Bronchial epithelial cell (primary cell): Measurements from ENCODE around the gene CWC27. TPM values are rescaled to one million over a fixed set of nuclear protein-coding genes. Genes with fewer than 3 reads are reported as not detected.
A peak's percentile ranks its signal among the peaks of the same experiment; 100 is the strongest.

Source experiments
- DNase-seq: peaks from one replicate; pipeline ENCODE4 v3.0.0-alpha.2; 2010; ENCODE audit warnings: low read depth
- FAIRE-seq: peaks from 2 replicates; lab custom pipeline; 2011; peaks lifted over from hg19 to GRCh38; lab: Jason Lieb, UNC
- H3K27me3 ChIP-seq: 2 replicates; pipeline ENCODE4 v1.5.1; 2011; ENCODE audit warnings: low read length; ENCODE audit not compliant: control insufficient read depth, insufficient read depth
- H3K36me3 ChIP-seq: 2 replicates; pipeline ENCODE4 v1.5.1; 2011; ENCODE audit warnings: low read length; ENCODE audit not compliant: control insufficient read depth, insufficient read depth
- H3K4me3 ChIP-seq: 2 replicates; pipeline ENCODE4 v1.5.1; 2011; ENCODE audit warnings: mild to moderate bottlenecking, low read depth, low read length, control low read depth
- total RNA-seq: library from RNA; depleted of rRNA; stranded (reverse); fragments of >200 nt; gene quantifications from 2 replicates; pipeline ENCODE4 v1.2.1, GENCODE V29; 2014
- TF ChIP-seq, protein P1 (sequence below): IDR thresholded peaks from 2 replicates; pipeline ENCODE4 v1.5.1; 2011; ENCODE audit warnings: mild to moderate bottlenecking, moderate library complexity, low read length, control low read depth, inconsistent platforms; ENCODE audit not compliant: insufficient read depth, severe bottlenecking

The CWC27 gene
- total RNA-seq, 1 donor from 2014 or later = 24.7 TPM

- Histone ChIP-seq H3K36me3 (peaks cover 5% of the 10 kb centered on the region), H3K27me3 (no peaks in the 10 kb centered on the region), H3K4me3 (no peak overlapping the region)
- TF ChIP-seq, protein P1, sequence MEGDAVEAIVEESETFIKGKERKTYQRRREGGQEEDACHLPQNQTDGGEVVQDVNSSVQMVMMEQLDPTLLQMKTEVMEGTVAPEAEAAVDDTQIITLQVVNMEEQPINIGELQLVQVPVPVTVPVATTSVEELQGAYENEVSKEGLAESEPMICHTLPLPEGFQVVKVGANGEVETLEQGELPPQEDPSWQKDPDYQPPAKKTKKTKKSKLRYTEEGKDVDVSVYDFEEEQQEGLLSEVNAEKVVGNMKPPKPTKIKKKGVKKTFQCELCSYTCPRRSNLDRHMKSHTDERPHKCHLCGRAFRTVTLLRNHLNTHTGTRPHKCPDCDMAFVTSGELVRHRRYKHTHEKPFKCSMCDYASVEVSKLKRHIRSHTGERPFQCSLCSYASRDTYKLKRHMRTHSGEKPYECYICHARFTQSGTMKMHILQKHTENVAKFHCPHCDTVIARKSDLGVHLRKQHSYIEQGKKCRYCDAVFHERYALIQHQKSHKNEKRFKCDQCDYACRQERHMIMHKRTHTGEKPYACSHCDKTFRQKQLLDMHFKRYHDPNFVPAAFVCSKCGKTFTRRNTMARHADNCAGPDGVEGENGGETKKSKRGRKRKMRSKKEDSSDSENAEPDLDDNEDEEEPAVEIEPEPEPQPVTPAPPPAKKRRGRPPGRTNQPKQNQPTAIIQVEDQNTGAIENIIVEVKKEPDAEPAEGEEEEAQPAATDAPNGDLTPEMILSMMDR = no peak
- FAIRE-seq (no peak), DNase-seq (no peak)
Observed at GRCh38 chr5:64763948-64764503, 4.7 kb upstream of the CWC27 start.

DNA sequence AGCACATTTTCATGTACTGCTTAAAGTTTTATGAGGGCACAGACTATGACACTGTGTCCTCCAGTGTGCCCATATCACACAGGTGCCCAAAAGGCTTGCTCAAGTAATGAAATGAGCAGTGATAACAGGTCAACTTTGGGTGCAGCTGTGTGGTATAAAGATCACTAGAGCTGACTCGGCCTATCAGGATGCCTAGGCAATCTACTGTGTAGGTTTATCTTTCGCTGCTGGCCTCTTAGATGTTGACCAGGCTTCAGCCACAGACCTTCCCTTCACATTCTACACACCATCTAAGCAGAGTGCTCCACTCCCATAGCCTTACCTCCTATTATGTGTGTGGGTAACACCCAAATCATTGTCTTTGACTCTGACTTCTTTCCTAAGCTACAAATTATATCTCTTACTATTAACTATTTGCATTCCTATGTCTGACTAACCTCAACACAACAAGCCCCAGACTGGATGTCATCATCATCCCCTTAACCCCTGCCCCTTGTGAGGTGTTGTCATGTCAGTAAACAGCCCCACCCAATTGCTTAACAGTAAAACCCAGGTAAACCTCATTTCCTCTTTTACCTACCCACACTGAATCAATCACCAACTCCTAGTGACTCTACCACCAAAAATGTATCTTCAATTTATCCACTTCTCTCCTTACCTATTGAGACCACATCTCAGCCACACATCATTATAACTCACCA is 2.8 kb upstream of the CWC27 start:
- no peak for FAIRE-seq
- peaks cover 5% of the 10 kb centered on the region for H3K36me3 ChIP-seq
- TF ChIP-seq, protein P1 = no peak
- no peaks in the 10 kb centered on the region for H3K27me3 ChIP-seq
- no peak overlapping the region for H3K4me3 ChIP-seq
- peak; percentile 100 for DNase-seq

GRCh38 chr5:64766941-64767340 is 1.8 kb upstream of the CWC27 start:
- Histone ChIP-seq H3K4me3 (peak overlapping the region; percentile 59), H3K36me3 (peaks cover 5% of the 10 kb centered on the region), H3K27me3 (no peaks in the 10 kb centered on the region)
- no peak for FAIRE-seq
- TF ChIP-seq, protein P1 = no peak
- no peak for DNase-seq

- Histone ChIP-seq H3K4me3 (peak overlapping the region; percentile 59), H3K27me3 (no peaks in the 10 kb centered on the region), H3K36me3 (peaks cover 5% of the 10 kb centered on the region)
- TF ChIP-seq, protein P1 = no peak
- FAIRE-seq (no peak), DNase-seq (peak; percentile 37)
Observed at GRCh38 chr5:64767959-64768357, 772 bp upstream of the CWC27 start.

DNA sequence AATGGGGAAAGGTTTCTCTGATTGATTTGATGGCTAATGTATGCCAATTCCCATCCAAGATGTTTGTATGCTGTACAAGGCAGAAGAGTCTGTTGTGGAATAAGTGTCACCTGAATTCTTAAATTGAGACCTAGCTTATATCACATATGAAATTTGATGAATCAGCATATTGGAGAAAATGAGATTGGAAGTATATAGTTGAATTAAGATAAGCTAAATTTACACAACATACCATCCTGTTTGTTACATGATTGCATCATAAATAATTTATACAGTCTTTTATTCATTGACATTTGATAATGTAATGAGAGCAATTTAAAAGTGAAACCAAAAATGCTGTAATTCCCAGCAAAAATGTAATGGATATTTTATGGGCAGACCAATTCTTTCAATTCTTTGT is 1.1 kb downstream of the CWC27 start:
- Histone ChIP-seq H3K27me3 (no peaks in the 10 kb centered on the region), H3K36me3 (no peaks in the 10 kb centered on the region), H3K4me3 (peak overlapping the region; percentile 59)
- TF ChIP-seq, protein P1 = no peak
- no peak for FAIRE-seq
- DNase-seq = no peak
